ENCODE data around the gene SULT2B1. TPM values are rescaled to one million over a fixed set of nuclear protein-coding genes. Genes with fewer than 3 reads are reported as not detected.
A peak's percentile ranks its signal among the peaks of the same experiment; 100 is the strongest.
"Not testable (repeated sequence)": the region's sequence is repeated elsewhere in the genome, so short reads cannot be mapped to it uniquely, and the experiment has no call there.

Gene SULT2B1
- total RNA-seq, 1 donor from 2014 or later, result not detected

GRCh38 chr19:48529156-48529555, 22.8 kb upstream of the SULT2B1 start:
- no peak for DNase-seq

DNA sequence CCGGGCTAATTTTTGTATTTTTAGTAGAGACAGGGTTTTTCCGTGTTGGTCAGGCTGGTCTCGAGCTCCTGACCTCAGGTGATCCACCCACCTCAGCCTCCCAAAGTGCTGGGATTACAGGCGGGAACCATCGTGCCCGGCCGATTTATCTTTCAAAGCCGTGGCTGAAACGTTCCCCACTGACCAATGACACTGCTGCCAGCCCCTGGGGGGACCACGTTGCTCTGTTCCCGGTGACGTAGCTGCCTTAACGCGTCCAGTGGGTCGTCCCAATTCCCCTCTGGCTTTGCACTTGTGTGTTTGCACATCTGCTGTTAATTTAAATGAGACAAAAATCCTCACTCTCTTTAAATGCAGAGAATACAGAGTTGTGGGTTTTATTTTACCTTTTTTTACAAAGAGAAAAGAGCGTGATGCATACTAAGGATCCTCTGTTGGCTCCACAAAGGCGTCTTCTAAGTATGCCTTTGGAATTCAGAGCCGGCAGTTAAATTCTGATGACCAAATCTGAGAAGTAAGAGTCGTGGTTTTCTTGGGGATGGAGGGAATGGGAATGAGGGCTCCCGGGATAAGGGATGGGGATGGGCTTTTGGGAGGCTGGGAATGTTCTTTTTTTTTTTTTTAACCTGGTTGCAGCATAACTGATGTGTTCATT, 21.8 kb upstream of the SULT2B1 start:
- DNase-seq, result no peak

DNA sequence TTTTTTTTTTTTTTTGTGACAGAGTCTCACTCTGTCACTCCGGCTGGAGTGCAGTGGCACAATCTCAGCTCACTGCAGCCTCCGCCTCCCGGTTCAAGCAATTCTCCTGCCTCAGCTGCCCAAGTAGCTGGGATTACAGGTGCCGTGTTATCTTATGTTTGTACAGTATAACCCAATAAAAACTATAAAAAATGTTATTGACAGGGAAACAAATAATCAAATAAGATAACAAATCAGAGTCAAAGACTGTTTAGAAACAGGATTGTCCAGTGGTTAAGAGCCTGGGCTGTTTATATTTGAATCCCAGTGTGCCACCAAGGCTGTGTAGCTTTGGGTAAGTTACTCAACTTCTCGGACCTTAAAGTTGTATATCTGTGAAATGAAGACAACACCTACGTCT, 21.2 kb upstream of the SULT2B1 start:
- no peak for DNase-seq

DNA sequence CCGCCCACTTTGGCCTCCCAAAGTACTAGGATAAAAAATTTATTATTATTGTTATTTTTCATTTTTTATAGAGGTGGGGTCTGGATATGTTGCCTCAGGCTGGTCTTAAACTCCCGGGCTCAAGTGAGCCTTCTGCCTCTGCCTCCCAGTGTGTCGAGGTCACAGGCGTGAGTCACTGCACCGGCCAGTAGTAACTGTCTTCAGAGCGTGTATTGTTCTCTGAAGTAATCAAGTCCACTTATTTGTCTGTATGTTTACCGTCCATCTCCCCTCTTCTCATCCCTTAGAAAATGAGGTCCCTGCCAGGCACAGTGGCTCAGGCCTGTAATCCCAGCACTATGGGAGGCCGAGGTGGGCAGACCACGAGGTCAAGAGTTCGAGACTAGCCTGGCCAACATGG, 18.2 kb upstream of the SULT2B1 start:
- peak; percentile 19 for DNase-seq

- DNase-seq, result no peak
Observed at GRCh38 chr19:48537541-48537940, 14.4 kb upstream of the SULT2B1 start.

GRCh38 chr19:48538057-48538456, 13.9 kb upstream of the SULT2B1 start:
- not testable (repeated sequence) for DNase-seq

DNA sequence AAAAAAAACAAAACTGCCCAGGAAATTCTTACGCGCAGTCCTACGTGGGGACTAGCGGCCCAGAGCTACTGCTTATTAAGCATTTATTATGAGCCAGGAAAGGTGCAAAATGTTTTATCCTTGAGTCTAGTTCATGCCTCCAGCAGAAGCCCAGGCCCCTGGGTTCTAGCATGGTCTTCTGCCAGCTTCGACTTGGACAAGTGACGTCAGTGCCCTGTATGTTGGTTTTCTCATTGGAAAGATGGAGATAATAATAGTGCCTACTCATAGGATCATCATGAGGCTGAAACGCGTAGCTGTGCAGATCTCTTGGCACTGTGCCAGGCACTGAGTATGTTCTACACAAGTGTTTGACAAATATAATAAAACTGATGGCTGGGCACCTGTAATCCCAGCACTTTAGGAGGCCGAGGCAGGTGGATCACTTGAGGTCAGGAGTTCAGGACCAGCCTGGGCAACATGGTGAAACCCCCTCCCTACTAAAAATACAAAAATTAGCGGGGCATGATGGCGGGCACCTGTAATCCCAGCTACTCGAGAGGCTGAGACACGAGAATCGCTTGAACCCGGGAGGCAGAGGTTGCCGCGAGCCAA, 12.4 kb upstream of the SULT2B1 start:
- peak; percentile 71 for DNase-seq

DNA sequence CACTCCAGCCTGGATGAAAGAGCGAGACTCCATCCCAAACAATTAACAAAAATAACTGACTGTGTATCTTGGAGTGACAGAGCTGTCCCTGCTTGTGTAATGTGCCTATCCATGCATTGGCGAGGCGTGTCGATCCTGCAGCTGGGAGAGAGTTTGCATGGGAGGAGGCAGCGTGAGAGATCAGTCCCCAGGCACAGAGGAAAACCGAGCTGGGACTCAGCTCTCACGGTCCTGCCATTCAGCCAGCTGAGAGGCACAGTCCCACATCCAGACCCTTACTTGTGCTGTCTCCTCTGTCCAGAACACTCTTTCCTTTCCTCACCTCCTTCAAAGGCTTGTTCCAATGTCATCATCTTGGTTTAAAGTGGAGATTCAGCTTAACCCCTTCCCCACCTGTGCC, 11.9 kb upstream of the SULT2B1 start:
- no peak for DNase-seq

DNA sequence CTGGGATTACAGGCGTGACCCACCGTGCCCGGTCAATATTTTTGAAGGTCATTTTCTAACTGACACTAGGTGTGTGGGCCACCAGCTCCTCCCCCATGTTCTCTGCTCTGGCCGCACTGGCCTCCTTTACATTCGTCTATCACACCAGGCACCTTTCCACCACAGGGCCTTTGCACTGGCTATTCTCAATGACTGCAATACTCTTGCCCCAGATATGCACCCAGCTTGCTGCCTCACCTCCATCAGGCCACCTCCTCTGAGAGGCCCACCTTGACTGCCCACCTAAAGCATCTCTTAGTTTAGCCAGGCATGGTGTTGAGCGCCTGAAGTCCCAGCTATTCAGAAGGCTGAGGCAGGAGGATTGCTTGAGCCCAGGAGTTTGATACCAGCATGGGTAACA, 10.2 kb upstream of the SULT2B1 start:
- no peak for DNase-seq

DNA sequence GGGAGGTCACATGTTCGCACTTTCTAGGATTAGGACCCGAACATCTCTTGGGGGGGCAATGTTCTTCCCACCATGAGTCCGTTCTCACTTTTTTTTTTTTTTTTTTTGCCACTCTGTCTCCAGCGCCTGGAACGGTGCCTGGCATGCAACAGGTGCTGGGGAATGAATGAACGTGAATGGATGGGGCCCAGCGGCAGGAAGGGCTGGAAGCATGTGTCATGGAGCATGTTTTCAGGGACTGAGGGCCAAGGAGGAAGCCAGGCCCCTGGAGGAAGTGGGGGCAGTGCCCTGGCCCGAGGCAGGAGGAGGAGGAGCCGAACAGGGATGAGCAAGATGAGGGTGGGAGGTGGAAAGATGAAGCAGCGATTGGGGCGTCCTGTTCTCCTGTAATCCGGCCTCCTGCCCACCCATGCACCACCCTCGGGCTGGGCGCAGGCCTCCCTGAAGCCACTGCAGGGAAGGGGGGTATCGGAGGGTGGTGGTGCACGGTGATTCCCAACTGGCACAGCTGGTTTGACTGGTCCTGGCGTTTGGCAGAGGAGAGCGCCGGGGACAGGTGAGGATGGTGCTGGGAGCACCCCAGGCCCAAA, 8.8 kb upstream of the SULT2B1 start:
- peak; percentile 86 for DNase-seq

- no peak for DNase-seq
Observed at GRCh38 chr19:48544856-48545750, 6.9 kb upstream of the SULT2B1 start.

DNA sequence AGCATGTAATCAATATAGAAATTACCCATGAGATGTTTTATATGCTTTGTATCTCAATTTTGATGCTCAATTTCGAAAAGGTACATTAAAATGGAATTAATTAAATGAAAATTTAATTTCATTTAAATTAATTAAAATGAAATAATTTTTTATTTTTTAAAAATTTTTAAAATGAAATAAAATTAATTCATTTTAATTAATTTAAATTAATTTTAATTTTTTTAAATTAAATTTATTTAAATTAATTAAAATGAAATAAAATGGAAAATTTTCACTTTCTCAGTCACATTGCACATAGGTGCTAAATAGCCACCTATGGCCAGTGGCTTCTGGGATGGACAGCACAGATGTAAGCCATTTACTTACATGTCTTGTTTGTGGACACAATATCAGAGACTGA, 4.2 kb upstream of the SULT2B1 start:
- DNase-seq, result no peak

DNA sequence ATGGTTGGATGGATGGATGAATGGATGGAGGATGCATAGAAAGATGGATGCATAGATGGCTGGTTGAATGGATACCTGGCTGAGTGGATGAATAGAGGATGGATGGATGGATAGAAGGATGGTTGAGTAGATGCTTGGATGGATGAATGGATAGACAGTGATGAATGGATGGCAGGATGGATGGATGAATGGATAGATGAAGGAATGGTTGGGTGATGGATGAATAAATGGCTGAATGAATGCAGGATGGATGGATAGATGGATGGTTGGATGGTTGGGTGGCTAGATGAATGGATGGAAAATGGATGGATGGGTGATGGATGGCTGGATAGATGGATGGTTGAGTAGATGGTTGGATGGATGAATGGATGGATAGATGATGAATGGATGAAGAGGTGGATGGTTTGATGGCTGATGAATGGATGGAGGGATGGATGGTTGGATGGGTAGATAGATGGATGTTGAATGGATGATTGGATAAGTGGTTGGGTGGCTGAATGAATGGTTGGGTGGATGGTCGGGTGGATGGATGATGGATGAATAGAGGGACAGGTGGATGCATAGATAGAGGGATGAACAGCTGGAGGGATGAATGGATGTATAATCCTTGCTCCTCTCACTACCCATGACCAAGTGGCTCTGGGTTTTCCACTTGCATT, 3.6 kb upstream of the SULT2B1 start:
- no peak for DNase-seq

- DNase-seq, result no peak
Observed at GRCh38 chr19:48549380-48549779, 2.6 kb upstream of the SULT2B1 start.

DNA sequence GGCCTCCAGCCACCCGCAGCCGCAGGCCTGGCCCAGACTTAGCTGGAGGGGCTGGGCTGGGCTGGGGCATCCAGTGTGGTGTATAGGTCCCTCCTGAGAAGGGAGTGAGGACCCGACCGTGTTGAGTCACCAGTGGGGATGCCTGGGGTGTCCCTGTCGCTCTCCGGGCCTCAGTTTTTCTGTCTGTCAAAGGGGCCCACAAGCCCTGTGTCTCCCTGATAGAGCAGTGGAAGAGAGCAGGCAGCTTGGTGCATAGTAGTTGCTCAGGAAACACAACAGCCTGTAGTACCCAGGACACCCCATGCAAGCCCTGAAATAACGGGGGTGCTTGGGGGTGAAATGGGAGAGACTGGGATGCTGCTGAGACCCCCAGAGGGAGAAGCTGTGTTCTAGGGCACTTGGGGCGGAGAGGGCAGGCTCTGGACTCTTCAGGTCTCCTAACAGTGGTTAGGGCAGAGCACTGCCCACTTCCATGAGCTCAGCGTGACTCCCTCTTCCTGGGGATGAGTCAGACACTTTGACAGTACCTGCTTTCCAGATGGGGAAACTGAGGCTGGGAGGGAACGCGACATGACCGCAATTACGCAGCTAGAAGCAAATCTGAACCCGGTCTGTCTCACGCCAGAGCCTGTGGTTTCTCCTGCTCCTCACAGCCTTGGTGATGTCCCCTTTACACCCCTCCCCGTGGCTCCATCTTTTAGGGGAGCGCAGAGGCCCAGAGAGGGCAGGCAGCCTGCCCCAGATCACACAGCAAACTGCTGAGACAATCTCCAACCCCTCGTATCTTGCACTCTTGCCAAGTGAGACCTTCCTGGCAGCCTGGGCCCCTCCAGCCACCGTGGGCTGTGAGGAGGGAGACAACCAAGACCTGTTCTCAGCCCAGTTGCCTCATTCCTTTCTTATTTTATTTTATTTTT, 692 bp downstream of the SULT2B1 start:
- DNase-seq, result no peak

DNA sequence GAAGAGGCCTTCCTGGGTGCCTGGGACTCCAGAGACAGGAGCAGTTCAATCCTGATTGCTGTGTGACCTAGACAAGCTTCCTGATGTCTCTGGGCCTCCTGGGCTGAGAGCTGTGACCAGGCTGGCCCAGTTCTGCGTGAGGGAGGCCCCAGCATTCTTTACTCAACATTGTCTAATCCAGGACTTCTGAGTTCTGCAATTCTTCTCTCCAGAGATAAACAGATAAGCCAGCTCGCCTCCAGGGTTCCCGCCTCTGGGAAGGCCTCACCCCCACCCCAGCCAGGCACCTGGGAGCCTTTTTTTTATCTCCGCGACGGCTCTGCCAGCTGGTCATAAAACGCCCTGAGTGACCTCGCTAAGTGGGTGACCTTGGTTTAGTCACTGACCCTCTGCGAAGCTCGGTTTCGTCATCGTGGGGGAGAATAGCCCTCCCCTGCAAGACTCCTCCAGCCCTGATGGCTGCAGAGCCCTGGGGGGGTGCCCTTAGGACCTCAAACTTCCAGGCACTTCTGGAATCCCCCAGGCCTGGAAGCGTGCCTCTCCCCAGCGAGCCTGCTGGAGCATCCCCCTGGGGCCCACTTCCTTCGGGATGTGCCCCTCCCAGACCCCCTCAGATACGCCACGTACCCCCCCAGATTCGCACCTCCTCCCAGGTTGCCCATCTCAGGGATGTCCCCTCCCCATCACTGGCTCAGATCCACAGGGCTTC, 1.9 kb downstream of the SULT2B1 start:
- DNase-seq, result peak; percentile 46

GRCh38 chr19:48554385-48555091, 2.6 kb downstream of the SULT2B1 start:
- no peak for DNase-seq

- peak; percentile 72 for DNase-seq
Observed at GRCh38 chr19:48556163-48556562, 4.2 kb downstream of the SULT2B1 start.

GRCh38 chr19:48556825-48557224, 4.9 kb downstream of the SULT2B1 start:
- DNase-seq, result no peak

GRCh38 chr19:48558018-48558684, 6.2 kb downstream of the SULT2B1 start:
- DNase-seq, result peak; percentile 32
